HG02981 (cell line): ENCODE data around the gene CLPTM1L.
"Not testable (repeated sequence)": the region's sequence is repeated elsewhere in the genome, so short reads cannot be mapped to it uniquely, and the experiment has no call there.

Source experiments
- ATAC-seq: cut with Tn5 transposase; IDR thresholded peaks from one replicate; pipeline ENCODE4 v1.9.1; 2021; ENCODE audit warnings: mild to moderate bottlenecking, moderate library complexity; ENCODE audit not compliant: unreplicated experiment

The CLPTM1L gene

GRCh38 chr5:1328237-1329110 lies 16.4 kb downstream of the CLPTM1L start:
- ATAC-seq: not testable (repeated sequence)

DNA sequence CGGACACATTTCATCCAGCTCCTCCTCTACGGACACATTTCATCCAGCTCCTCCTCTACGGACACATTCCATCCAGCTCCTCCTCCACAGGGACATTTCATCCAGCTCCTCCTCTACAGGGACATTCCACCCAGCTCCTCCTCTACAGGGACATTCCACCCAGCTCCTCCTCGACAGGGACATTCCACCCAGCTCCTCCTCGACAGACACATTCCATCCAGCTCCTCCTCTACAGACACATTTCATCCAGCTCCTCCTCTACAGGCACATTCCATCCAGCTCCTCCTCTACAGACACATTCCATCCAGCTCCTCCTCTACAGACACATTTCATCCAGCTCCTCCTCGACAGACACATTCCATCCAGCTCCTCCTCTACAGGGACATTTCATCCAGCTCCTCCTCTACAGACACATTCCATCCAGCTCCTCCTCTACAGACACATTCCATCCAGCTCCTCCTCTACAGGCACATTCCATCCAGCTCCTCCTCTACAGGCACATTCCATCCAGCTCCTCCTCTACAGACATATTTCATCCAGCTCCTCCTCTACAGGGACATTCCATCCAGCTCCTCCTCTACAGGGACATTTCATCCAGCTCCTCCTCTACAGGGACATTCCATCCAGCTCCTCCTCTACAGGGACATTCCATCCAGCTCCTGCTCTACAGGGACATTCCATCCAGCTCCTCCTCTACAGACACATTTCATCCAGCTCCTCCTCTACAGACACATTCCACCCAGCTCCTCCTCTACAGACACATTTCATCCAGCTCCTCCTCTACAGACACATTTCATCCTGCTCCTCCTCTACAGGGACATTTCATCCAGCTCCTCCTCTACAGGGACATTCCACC lies 17.8 kb downstream of the CLPTM1L start:
- not testable (repeated sequence) for ATAC-seq

- ATAC-seq: not testable (repeated sequence)
Measured at GRCh38 chr5:1326532-1326875, 18.4 kb downstream of the CLPTM1L start.

- no peak for ATAC-seq
Measured at GRCh38 chr5:1325870-1326531, 18.9 kb downstream of the CLPTM1L start.

- no peak for ATAC-seq
Measured at GRCh38 chr5:1325191-1325741, 19.6 kb downstream of the CLPTM1L start.

- no peak for ATAC-seq
Measured at GRCh38 chr5:1324719-1325190, 20.1 kb downstream of the CLPTM1L start.

GRCh38 chr5:1324301-1324700 lies 20.6 kb downstream of the CLPTM1L start:
- ATAC-seq: no peak

- ATAC-seq: no peak
Measured at GRCh38 chr5:1323803-1324173, 21.1 kb downstream of the CLPTM1L start.

GRCh38 chr5:1322955-1323802 lies 21.7 kb downstream of the CLPTM1L start:
- ATAC-seq: no peak

DNA sequence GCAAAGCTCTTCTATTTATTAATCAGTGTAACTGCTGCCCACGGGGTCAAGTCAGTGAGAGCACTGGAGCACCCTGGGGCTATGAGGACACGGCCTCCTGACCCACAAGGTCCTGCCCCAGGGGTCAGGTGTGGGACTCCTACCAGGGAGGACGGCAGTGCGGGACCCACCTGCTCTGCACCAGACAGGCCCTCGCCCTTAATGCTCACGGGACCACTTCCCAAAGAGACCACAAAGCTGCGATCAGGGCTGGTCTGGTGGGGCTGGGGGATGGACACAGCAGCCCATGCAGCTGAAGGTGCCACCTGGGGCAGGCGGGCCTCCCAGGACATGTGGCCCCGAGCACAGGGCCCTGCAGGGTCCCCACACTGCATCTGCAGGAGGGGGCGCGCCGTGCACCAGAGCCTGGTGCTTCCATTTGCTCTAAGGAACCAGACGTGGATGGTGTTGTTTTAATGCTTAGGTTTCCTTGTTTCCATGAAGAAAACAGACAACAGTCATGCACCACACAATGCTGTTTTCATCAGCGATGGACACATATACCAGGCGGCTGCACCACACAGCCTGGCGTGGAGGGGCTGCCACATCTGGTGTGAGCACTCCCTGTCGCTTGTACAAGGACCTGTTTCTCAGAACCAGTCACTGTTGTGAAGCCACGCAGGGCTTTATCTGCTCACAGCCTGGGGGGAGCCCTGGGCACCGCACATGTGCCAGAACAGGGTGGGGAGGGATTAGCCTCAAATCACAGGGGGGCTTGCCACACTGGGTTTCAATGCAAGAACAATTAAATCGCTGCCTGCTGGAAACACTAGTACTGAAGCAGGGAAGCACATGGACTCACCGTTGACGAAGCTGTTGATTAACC lies 22.6 kb downstream of the CLPTM1L start:
- no peak for ATAC-seq

DNA sequence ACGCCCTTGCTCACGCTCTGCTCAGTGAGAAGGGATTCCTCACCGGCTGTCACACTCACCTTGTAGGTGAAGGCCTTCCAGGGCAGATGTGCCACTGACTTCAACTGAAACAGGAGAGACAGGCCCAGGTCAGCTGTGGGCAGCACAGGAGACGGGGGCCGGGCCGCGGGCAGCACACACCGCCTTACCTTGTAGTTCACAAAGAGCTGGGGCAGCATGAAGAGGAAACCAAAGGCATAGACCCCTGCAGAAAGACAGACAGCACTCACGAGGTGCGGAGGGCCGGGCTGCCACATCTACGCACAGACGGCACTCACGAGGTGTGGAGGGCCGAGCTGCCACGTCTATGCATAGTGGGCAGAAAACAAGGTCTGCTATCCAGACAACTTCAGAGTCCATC lies 23.3 kb downstream of the CLPTM1L start:
- no peak for ATAC-seq

- ATAC-seq: no peak
Measured at GRCh38 chr5:1320436-1321344, 24.2 kb downstream of the CLPTM1L start.

DNA sequence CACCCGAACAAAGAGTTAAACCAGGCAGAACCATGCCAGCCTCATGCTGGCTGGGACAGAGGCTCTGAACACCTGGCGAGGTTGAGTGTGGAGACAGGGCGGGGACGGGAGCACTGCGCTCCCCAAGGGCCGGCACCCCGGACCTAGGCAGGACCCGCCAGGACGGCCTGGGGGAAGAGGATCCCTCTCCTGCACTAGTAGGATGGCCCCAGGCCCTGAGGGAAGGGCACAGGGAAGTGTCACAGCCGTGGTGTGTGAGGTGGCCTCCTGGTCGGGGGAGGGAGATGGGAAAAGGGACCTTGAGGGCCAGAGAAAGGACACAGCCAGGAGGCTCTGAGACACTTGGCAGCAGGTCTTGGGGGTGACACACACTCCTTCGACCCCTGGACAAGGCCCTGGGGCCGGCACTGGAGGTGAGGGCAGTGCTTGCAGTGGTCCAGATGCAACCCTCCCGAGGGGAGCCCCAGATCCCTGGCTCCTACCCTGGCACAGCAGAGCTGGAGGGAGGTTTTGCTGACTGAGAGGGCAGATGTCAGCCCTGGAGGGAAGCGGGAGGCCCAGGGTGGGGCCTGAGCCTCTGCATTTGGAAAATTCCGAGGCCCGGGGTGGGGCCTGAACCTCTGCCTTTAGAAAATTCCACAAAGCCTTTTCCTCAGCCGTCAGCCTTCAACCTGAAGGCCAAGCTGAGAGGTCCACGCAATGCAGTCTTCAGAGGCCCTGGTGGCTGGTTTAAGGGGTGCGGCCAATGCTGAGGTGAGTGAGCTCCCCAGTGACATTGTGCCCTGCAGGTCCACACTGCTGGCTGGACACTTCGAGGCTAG lies 25.3 kb downstream of the CLPTM1L start:
- no peak for ATAC-seq

GRCh38 chr5:1318659-1319251 lies 26.1 kb downstream of the CLPTM1L start:
- no peak for ATAC-seq

- ATAC-seq: no peak
Measured at GRCh38 chr5:1317921-1318565, 26.9 kb downstream of the CLPTM1L start.

DNA sequence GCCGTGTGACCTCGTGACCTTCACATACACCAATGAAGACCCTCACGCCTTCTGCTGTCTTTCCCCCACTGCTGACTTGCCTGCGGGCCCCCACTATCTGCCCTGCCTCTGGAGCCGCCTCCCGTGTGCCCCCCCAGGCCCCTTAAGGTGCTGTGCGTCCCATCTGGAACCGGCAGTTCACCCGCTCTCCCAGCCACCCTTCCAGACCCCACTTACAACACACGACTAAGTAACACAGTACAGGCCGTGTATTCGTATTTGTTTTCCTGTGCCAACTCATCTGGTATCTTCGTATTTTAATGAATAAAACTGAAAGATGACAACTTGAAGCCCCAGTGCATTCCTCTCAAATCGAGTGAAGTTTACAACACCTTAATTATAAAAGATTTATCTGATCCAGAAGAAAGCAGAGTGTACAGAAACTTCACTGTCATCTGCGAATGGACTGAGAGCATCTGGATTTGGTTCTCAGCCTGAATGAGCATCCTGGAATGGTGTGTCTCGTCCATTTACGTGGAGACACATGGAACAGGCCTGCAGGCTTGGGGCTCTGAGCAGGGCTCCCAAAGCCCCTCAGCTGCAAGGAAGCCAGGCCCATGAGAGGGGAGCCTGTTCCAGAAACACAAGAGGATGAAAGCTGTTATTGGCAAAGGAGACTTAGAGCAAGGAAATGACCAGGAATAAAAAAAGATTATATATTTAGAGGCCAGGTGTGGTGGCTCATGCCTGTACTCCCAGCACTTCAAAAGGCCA lies 28.1 kb downstream of the CLPTM1L start:
- no peak for ATAC-seq
